Measurements from ENCODE around the gene BMPR2.

BMPR2 gene

DNA sequence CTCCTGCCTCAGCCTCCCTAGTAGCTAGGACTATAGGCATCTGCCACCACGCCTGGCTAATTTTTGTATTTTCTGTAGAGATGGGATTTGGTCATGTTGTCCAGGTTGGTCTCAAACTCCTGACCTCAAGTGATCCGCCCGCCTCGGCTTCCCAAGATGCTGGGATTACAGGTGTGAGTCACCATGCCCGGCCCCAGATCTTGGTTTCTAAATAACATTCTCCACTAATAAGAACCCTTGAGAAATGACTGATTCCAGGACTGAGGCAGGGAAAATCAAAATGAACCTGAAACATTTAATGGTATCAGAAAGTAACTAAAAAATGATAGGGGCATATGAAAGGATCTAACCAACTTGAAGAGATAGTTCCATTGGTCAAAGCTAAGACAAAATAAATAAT, 34.0 kb downstream of the BMPR2 start:
- no peak overlapping the region for H3K4me3 ChIP-seq (ENCODE audit: low read depth, low read length)
- no peak for TF ChIP-seq CTCF (IDR thresholded peaks at IDR 0.05; ENCODE audit: control insufficient read depth, extremely low read depth, insufficient read depth)
- no peak for DNase-seq (ENCODE audit: low read depth)

DNA sequence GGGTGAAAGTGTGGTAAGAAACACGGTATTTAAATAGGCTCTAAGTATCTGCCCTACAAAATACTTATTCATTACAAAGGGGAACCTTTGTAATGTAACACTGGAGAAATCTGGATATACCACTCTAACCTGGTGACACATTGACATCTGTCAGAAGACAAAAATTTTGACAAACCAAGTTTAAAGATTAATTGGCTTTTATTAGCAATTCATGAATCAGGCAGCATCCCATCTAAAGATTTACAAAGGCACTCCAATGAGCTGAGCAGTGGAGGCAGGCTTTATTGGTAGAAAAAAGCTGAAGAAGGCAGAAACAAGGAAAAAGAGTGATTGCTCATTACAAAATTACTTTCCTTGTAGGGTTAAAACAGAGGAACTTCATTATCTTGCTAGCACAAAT, 35.0 kb downstream of the BMPR2 start:
- no peak for TF ChIP-seq CTCF (IDR thresholded peaks at IDR 0.05; ENCODE audit: control insufficient read depth, extremely low read depth, insufficient read depth)
- no peak for DNase-seq (ENCODE audit: low read depth)
- H3K4me3 ChIP-seq (ENCODE audit: low read depth, low read length) = no peak overlapping the region

- H3K4me3 ChIP-seq (ENCODE audit: low read depth, low read length) = no peak overlapping the region
- TF ChIP-seq CTCF (IDR thresholded peaks at IDR 0.05; ENCODE audit: control insufficient read depth, extremely low read depth, insufficient read depth) = no peak
- DNase-seq (ENCODE audit: low read depth) = peak; percentile 82
Observed at GRCh38 chr2:202418027-202418426, 41.9 kb downstream of the BMPR2 start.

- TF ChIP-seq CTCF (IDR thresholded peaks at IDR 0.05; ENCODE audit: control insufficient read depth, extremely low read depth, insufficient read depth) = no peak
- H3K4me3 ChIP-seq (ENCODE audit: low read depth, low read length) = no peak overlapping the region
- no peak for DNase-seq (ENCODE audit: low read depth)
Observed at GRCh38 chr2:202418511-202418910, 42.4 kb downstream of the BMPR2 start.

GRCh38 chr2:202423139-202423538, 47.0 kb downstream of the BMPR2 start:
- no peak overlapping the region for H3K4me3 ChIP-seq (ENCODE audit: low read depth, low read length)
- no peak for DNase-seq (ENCODE audit: low read depth)
- TF ChIP-seq CTCF (IDR thresholded peaks at IDR 0.05; ENCODE audit: control insufficient read depth, extremely low read depth, insufficient read depth) = no peak

- TF ChIP-seq CTCF (IDR thresholded peaks at IDR 0.05; ENCODE audit: control insufficient read depth, extremely low read depth, insufficient read depth) = no peak
- H3K4me3 ChIP-seq (ENCODE audit: low read depth, low read length) = no peak overlapping the region
- DNase-seq (ENCODE audit: low read depth) = no peak
Observed at GRCh38 chr2:202425036-202425435, 48.9 kb downstream of the BMPR2 start.

DNA sequence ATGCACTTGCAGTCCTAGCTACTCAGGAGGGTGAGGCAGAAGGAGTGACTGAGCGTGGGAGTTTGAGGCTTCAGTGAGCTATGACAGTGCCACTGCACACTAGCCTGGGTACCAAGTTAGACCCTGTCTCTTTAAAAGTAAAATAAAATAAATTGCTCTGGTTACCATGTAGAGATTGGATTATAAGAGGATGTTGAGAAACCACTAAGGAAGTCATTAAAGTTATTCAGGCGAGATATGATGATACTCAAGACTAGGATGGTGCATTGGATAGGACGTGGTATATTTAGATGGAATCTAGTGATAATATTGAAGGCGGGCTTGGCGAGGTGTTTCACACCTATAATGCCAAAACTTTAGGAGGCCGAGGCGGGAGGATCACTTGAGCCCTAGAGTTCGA, 50.6 kb downstream of the BMPR2 start:
- H3K4me3 ChIP-seq (ENCODE audit: low read depth, low read length) = no peak overlapping the region
- DNase-seq (ENCODE audit: low read depth) = no peak
- no peak for TF ChIP-seq CTCF (IDR thresholded peaks at IDR 0.05; ENCODE audit: control insufficient read depth, extremely low read depth, insufficient read depth)
